CD4-positive, CD25-positive, alpha-beta regulatory T cell (primary cell): ENCODE measurements around the gene COPB1. TPM values are rescaled to one million over a fixed set of nuclear protein-coding genes. Genes with fewer than 3 reads are reported as not detected.

Experiments used
- ATAC-seq, 2 donors: fragments of 150-1000 bp; cut with Tn5 transposase; one replicate each; pipeline ENCODE4 v1.10.0; 2021; ENCODE audit warnings: low read depth in 2 of 2, moderate number of reproducible peaks in 2 of 2, moderate library complexity in 1 of 2
- DNase-seq, 3 donors: peaks; one replicate each; pipeline versions ENCODE4 v3.0.0 to v3.0.0-alpha.2; 2012 to 2022; ENCODE audit warnings: mixed read lengths in 1 of 3
- H3K27ac ChIP-seq: one replicate; pipeline ENCODE4 v1.7.0; 2013; ENCODE audit warnings: mild to moderate bottlenecking, low read length; ENCODE audit not compliant: insufficient read depth, poor library complexity, severe bottlenecking
- H3K27me3 ChIP-seq: one replicate; pipeline ENCODE4 v1.7.0; 2013; ENCODE audit warnings: low read length; ENCODE audit not compliant: control insufficient read depth, insufficient read depth
- H3K36me3 ChIP-seq: one replicate; pipeline ENCODE4 v1.7.0; 2013; ENCODE audit warnings: mild to moderate bottlenecking, low read length, moderate library complexity; ENCODE audit not compliant: control insufficient read depth, insufficient read depth
- H3K4me1 ChIP-seq: 2 replicates; pipeline ENCODE4 v1.7.0; 2013; ENCODE audit warnings: mild to moderate bottlenecking, low read length; ENCODE audit not compliant: insufficient read depth, control insufficient read depth, poor library complexity, severe bottlenecking
- H3K4me3 ChIP-seq: one replicate; pipeline ENCODE4 v1.7.0; 2013; ENCODE audit warnings: low read depth, mild to moderate bottlenecking, low read length, moderate library complexity
- H3K9me3 ChIP-seq, 2 experiments: 1 replicate in 1 of 2; 2 replicates in 1 of 2; pipeline ENCODE4 v1.7.0; 2013; ENCODE audit warnings: low read length in 2 of 2, mild to moderate bottlenecking in 1 of 2, moderate library complexity in 1 of 2; ENCODE audit not compliant: control insufficient read depth in 2 of 2
- H3K27ac Mint-ChIP-seq, 3 donors: one replicate each; pipeline ENCODE4 v1.8.0; 2020 to 2022; ENCODE audit warnings: mild to moderate bottlenecking in 3 of 3, mixed read lengths in 3 of 3, moderate library complexity in 2 of 3
- H3K27me3 Mint-ChIP-seq: one replicate; pipeline ENCODE4 v1.8.0; 2022; ENCODE audit warnings: mild to moderate bottlenecking, mixed read lengths
- H3K36me3 Mint-ChIP-seq: one replicate; pipeline ENCODE4 v1.8.0; 2020; ENCODE audit warnings: mixed read lengths
- H3K4me1 Mint-ChIP-seq, 4 donors: one replicate each; pipeline ENCODE4 v1.8.0; 2020 to 2022; ENCODE audit warnings: mixed read lengths in 4 of 4, mild to moderate bottlenecking in 1 of 4
- H3K4me3 Mint-ChIP-seq, 4 donors: one replicate each; pipeline ENCODE4 v1.8.0; 2020 to 2022; ENCODE audit warnings: mild to moderate bottlenecking in 4 of 4, mixed read lengths in 4 of 4, moderate library complexity in 3 of 4
- H3K9me3 Mint-ChIP-seq, 7 donors: one replicate each; pipeline ENCODE4 v1.8.0; 2020 to 2022; ENCODE audit warnings: mixed read lengths in 7 of 7, mild to moderate bottlenecking in 3 of 7, moderate library complexity in 2 of 7
- polyA plus RNA-seq, 4 donors: library from polyadenylated mRNA; unstranded; fragments of 300-500 nt; fragmentation: Illumina TruSeq; gene quantifications; one replicate each; pipeline ENCODE4 v1.2.3, GENCODE V29; 2021
- total RNA-seq: library from RNA; stranded (reverse); gene quantifications from one replicate; pipeline ENCODE4 v1.2.3, GENCODE V29; 2022

The COPB1 gene
- total and polyA plus RNA-seq, 5 donors from 2014 or later = 66.1 to 94.9 (median 78.0) TPM

DNA sequence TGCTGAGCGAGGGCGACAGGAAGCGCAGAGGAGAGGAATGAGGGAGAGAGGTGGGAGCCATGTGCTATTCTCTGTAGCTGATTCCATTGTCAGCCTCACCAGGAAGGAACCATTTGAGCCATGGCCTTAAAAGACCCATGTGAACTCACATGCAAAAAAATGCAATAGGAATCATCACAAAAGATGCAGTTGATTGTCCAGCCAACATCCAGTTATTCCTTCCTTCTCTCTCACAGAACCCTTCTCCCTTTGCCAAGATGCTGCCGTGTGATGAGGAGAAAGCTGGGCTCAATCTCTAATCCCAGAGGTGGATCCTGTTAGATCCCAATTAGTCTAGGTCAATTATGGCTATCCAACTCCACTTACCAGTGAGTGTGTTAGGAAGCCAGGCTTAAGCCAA, 82.4 kb downstream of the COPB1 start:
- H3K27ac Mint-ChIP-seq = no peak overlapping the region
- no peak overlapping the region for H3K27ac ChIP-seq
- no peaks in the 10 kb centered on the region for H3K27me3 Mint-ChIP-seq
- H3K4me3 ChIP-seq = no peak overlapping the region
- H3K27me3 ChIP-seq = no peaks in the 10 kb centered on the region
- H3K9me3 Mint-ChIP-seq = no peaks in the 10 kb centered on the region
- H3K36me3 Mint-ChIP-seq = no peaks in the 10 kb centered on the region
- H3K36me3 ChIP-seq = no peaks in the 10 kb centered on the region
- DNase-seq = no peak
- H3K9me3 ChIP-seq = no peaks in the 10 kb centered on the region
- peaks cover 6 to 25% (median 14%) of the 10 kb centered on the region in 4 donors for H3K4me1 Mint-ChIP-seq
- ATAC-seq = no peak
- H3K4me1 ChIP-seq = peaks cover 20% of the 10 kb centered on the region
- H3K4me3 Mint-ChIP-seq = no peak overlapping the region

DNA sequence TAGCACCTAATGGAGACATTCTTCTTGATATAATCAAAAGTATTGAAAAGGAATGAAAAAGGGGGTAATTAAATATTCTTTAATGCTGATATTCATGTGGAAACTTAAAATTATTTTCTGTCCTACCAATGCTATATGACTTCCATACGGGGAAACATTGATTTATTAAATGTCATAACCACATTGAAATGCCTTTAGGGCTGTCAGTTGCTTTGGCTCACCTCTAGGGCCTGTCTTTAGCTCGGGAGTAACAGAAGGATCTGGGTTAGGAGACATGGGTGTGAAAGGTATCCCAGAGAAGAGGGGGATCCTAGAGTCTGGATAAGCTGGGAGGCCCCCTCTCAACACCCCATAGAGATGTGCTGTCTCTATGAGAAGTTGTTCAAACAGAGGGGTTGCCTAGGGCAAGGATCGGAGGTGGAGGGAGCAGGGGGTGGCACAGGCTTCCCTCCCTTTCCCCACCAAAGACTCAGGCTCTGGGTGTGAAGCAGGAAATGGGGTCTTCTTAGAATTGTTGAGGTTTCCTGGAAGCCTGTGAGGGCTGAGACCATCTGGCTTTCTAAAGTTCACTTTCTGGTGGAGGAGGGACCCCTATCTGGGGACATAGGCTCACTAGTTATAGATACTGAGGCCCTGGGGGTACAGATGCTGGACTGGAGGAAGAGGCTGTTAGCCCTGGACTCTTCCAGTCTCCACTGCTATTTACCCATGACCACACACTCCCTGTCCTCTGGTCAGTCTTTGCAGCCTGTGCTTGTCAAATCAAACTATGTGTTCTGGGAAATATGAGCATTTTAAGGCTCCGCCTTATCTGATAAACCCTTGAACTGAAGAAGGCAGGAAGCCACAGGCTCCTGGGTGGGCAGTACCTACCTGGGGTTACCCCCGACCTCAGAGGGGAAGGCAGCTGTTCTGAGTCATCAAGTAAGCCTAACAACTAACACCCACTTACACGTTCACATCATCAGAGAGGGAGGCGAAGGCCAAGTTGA, 84.8 kb downstream of the COPB1 start:
- Histone ChIP-seq H3K9me3 (no peaks in the 10 kb centered on the region), H3K27ac (no peak overlapping the region), H3K27me3 (no peaks in the 10 kb centered on the region), H3K4me3 (peak overlapping the region; percentile 61), H3K4me1 (peaks cover 20% of the 10 kb centered on the region), H3K36me3 (no peaks in the 10 kb centered on the region)
- Mint-ChIP-seq H3K27ac (peak overlapping the region; percentile 77 to 94 (median 77)), H3K4me3 (peak overlapping the region; percentile 0 to 71 (median 44)), H3K27me3 (no peaks in the 10 kb centered on the region), H3K9me3 (no peaks in the 10 kb centered on the region), H3K4me1 (peaks cover 6 to 25% (median 14%) of the 10 kb centered on the region in 4 donors), H3K36me3 (no peaks in the 10 kb centered on the region)
- DNase-seq = peak; percentile 2 to 97 (median 43)
- ATAC-seq = peak; percentile 98 to 99

GRCh38 chr11:14413307-14414069, 86.1 kb downstream of the COPB1 start:
- H3K4me3 Mint-ChIP-seq = no peak overlapping the region
- H3K4me3 ChIP-seq = no peak overlapping the region
- no peak overlapping the region for H3K27ac Mint-ChIP-seq
- peak in 1 of 3 donors; percentile 33 for DNase-seq
- H3K9me3 Mint-ChIP-seq = no peaks in the 10 kb centered on the region
- no peaks in the 10 kb centered on the region for H3K36me3 ChIP-seq
- no peaks in the 10 kb centered on the region for H3K36me3 Mint-ChIP-seq
- no peak overlapping the region for H3K27ac ChIP-seq
- H3K27me3 ChIP-seq = no peaks in the 10 kb centered on the region
- no peak for ATAC-seq
- peaks cover 20% of the 10 kb centered on the region for H3K4me1 ChIP-seq
- H3K9me3 ChIP-seq = no peaks in the 10 kb centered on the region
- H3K4me1 Mint-ChIP-seq = peaks cover 6 to 25% (median 14%) of the 10 kb centered on the region in 4 donors
- no peaks in the 10 kb centered on the region for H3K27me3 Mint-ChIP-seq

DNA sequence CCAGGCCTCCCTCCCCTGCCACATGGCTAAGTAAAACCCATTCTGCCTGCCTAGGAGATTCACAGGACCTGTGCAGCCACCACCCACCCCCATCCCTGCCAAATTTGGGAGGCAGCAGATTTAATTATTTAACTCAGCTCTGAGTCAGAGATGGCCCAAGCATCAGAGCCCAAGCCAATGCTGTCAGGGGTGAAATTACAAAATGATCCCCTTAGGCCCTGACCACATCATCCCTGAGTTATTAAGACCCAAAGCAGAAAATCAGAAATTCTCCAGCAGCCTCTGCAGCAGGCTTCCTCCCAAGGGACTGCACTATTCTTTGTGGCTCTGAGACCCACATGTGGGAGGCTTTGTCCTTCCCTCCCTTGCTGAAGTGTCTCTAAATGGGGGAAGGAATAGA, 87.8 kb downstream of the COPB1 start:
- Histone ChIP-seq H3K9me3 (no peaks in the 10 kb centered on the region), H3K4me3 (no peak overlapping the region), H3K27me3 (no peaks in the 10 kb centered on the region), H3K4me1 (peaks cover 20% of the 10 kb centered on the region), H3K36me3 (no peaks in the 10 kb centered on the region), H3K27ac (no peak overlapping the region)
- ATAC-seq (no peak), DNase-seq (no peak)
- no peaks in the 10 kb centered on the region for H3K9me3 Mint-ChIP-seq
- no peaks in the 10 kb centered on the region for H3K36me3 Mint-ChIP-seq
- peaks cover 6 to 23% (median 14%) of the 10 kb centered on the region in 4 donors for H3K4me1 Mint-ChIP-seq
- no peak overlapping the region for H3K4me3 Mint-ChIP-seq
- H3K27me3 Mint-ChIP-seq = peaks cover 4% of the 10 kb centered on the region
- H3K27ac Mint-ChIP-seq = no peak overlapping the region

GRCh38 chr11:14409891-14410290, 89.7 kb downstream of the COPB1 start:
- Histone ChIP-seq H3K4me3 (no peak overlapping the region), H3K27me3 (no peaks in the 10 kb centered on the region), H3K9me3 (no peaks in the 10 kb centered on the region), H3K36me3 (no peaks in the 10 kb centered on the region), H3K27ac (no peak overlapping the region), H3K4me1 (peaks cover 6% of the 10 kb centered on the region)
- Mint-ChIP-seq H3K4me3 (no peak overlapping the region), H3K9me3 (no peaks in the 10 kb centered on the region), H3K27me3 (peaks cover 4% of the 10 kb centered on the region), H3K4me1 (peaks cover under 1 to 9% (median 7%) of the 10 kb centered on the region in 4 donors), H3K27ac (no peak overlapping the region), H3K36me3 (no peaks in the 10 kb centered on the region)
- ATAC-seq (no peak), DNase-seq (no peak)

GRCh38 chr11:14408612-14409011, 91.0 kb downstream of the COPB1 start:
- Histone ChIP-seq H3K36me3 (no peaks in the 10 kb centered on the region), H3K27ac (no peak overlapping the region), H3K4me3 (no peak overlapping the region), H3K9me3 (no peaks in the 10 kb centered on the region), H3K4me1 (no peaks in the 10 kb centered on the region), H3K27me3 (no peaks in the 10 kb centered on the region)
- no peak for DNase-seq
- H3K4me1 Mint-ChIP-seq = peaks cover 0 to under 1% (median 0%) of the 10 kb centered on the region in 4 donors
- H3K36me3 Mint-ChIP-seq = no peaks in the 10 kb centered on the region
- H3K27me3 Mint-ChIP-seq = peaks cover 4% of the 10 kb centered on the region
- no peak for ATAC-seq
- H3K4me3 Mint-ChIP-seq = peak overlapping the region in 1 of 4 donors; percentile 12
- H3K9me3 Mint-ChIP-seq = no peaks in the 10 kb centered on the region
- H3K27ac Mint-ChIP-seq = peak overlapping the region in 1 of 3 donors; percentile 26
